Hypothalamus (tissue), 51 donors: ENCODE measurements around the gene CAMK2G.

Experiments
- DNase-seq, 51 donors: peaks; one replicate each; lab custom pipeline; 2025; lab: John Stamatoyannopoulos, UW

CAMK2G gene

GRCh38 chr10:73816917-73817729 lies 57.2 kb downstream of the CAMK2G start:
- DNase-seq: no peak

- no peak for DNase-seq
Measured at GRCh38 chr10:73815719-73816030, 58.7 kb downstream of the CAMK2G start.

GRCh38 chr10:73814896-73815718 lies 59.2 kb downstream of the CAMK2G start:
- DNase-seq: no peak

GRCh38 chr10:73814276-73814895 lies 60.0 kb downstream of the CAMK2G start:
- DNase-seq: no peak

GRCh38 chr10:73813333-73813732 lies 61.0 kb downstream of the CAMK2G start:
- DNase-seq: no peak

- no peak for DNase-seq
Measured at GRCh38 chr10:73812657-73813056, 61.7 kb downstream of the CAMK2G start.

GRCh38 chr10:73810735-73811465 lies 63.5 kb downstream of the CAMK2G start:
- DNase-seq: peak in 9 of 51 donors; percentile 27 to 71 (median 53)

GRCh38 chr10:73810358-73810734 lies 64.0 kb downstream of the CAMK2G start:
- DNase-seq: no peak

GRCh38 chr10:73809061-73809818 lies 65.1 kb downstream of the CAMK2G start:
- DNase-seq: no peak

GRCh38 chr10:73808021-73808815 lies 66.1 kb downstream of the CAMK2G start:
- no peak for DNase-seq

GRCh38 chr10:73807471-73807870 lies 66.9 kb downstream of the CAMK2G start:
- DNase-seq: no peak

GRCh38 chr10:73806176-73806950 lies 68.0 kb downstream of the CAMK2G start:
- no peak for DNase-seq

- DNase-seq: no peak
Measured at GRCh38 chr10:73803680-73804286, 70.6 kb downstream of the CAMK2G start.

- no peak for DNase-seq
Measured at GRCh38 chr10:73802276-73802991, 71.9 kb downstream of the CAMK2G start.

GRCh38 chr10:73801253-73801590 lies 73.1 kb downstream of the CAMK2G start:
- no peak for DNase-seq

- peak in 3 of 51 donors; percentile 12 to 36 (median 28) for DNase-seq
Measured at GRCh38 chr10:73800560-73801252, 73.6 kb downstream of the CAMK2G start.
